GM12874 (cell line): ENCODE results near the gene STARD4.

Experiments used
- CTCF ChIP-seq: IDR thresholded peaks from 2 replicates; pipeline ENCODE4 v1.5.1; 2011; ENCODE audit warnings: low read depth, mild to moderate bottlenecking, control low read depth, low read length, moderate library complexity; ENCODE audit not compliant: insufficient read depth

The STARD4 gene

GRCh38 chr5:111505096-111505495, 7.2 kb downstream of the STARD4 start:
- no peak for TF ChIP-seq CTCF

- TF ChIP-seq CTCF = no peak
Observed at GRCh38 chr5:111502956-111503355, 9.4 kb downstream of the STARD4 start.

- no peak for TF ChIP-seq CTCF
Observed at GRCh38 chr5:111498346-111498745, 14.0 kb downstream of the STARD4 start.

GRCh38 chr5:111495159-111495558, 17.2 kb downstream of the STARD4 start:
- TF ChIP-seq CTCF = no peak

- no peak for TF ChIP-seq CTCF
Observed at GRCh38 chr5:111494355-111494999, 17.9 kb downstream of the STARD4 start.

- TF ChIP-seq CTCF = no peak
Observed at GRCh38 chr5:111493031-111493430, 19.3 kb downstream of the STARD4 start.

GRCh38 chr5:111488353-111488752, 24.0 kb downstream of the STARD4 start:
- TF ChIP-seq CTCF = no peak
